Measurements from ENCODE around the gene RBM6.
"Not testable (repeated sequence)": the region's sequence is repeated elsewhere in the genome, so short reads cannot be mapped to it uniquely, and the experiment has no call there.

The RBM6 gene

GRCh38 chr3:49994476-49994875 lies 54.5 kb downstream of the RBM6 start:
- DNase-seq: no peak

- no peak for DNase-seq
These were observed 56.1 kb downstream of the RBM6 start for GRCh38 chr3:49996016-49996415.

DNA sequence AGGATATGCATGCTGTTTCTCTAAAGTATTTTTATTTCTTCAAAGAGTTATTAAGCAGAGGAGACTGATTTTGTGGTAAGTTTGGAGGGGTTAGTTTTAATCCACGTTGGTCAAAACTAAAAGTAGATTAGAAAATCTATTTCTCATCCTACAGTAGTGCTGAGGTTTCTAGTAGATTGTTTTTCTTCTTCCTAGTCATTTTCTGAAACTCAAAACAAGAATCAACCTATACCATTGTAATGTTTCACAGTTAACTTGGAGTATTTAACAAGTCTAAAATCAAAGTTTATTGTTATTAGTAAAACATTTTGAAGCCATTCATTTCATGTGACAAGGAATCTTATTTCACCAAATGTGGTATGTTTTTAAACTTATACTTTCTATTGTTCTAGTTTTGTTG lies 57.9 kb downstream of the RBM6 start:
- DNase-seq: no peak

DNA sequence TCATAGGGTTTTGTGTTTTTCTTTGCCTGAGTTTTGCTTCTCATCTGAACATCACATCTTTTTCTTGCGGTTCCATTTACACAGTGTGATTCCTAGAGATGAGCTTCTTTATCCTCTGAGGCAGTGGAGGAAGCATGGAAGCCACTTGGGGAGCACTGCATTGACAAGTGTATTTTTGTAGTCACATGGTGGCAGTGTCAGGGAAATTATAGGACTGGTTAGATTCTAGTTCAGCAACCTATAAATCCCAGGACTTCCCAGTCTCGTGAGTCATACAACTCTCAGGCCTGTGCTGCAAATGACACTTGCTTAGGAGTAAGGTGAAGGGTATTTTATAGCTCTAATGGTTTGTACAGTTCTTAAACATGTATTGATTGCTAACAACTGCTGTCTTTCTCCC lies 58.4 kb downstream of the RBM6 start:
- DNase-seq: no peak

DNA sequence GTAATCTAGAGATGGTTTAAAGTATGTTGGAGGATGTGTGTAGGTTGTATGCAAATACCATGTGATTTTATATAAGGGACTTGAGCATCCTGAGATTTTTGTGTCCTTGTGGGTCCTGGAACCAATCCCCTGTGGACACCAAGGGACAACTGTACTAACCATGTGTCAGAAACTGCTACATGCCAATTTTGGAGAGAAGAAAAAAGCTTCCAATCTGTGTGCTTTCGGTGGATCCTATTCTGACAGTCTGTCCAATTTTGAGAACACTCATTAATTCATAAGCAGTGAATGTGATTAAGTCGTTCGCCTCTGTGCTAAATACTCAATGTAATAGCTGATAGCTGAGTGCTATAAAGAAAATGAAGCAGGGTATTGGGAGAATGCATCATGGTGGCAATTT lies 61.6 kb downstream of the RBM6 start:
- DNase-seq: no peak

- DNase-seq: no peak
These were observed 63.3 kb downstream of the RBM6 start for GRCh38 chr3:50003216-50003615.

DNA sequence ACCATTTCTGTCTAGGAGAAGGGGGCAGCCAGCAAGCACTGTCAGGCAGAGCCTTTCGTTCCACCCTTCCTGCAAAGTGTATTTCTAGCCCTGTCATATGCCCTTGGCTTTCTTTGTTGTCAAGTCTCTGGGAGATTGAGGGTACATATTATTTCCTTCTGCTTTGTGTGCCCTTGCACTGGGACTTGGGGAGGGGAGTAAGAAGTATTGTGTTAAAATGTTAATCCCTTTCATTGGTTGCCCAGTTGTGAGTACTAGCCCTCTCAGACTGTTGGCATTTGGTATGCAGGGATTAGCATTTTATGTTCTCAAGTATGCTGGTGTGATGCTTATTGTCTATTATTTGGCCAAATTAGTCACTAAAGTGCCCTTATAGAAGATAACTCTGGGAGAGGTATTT lies 63.9 kb downstream of the RBM6 start:
- no peak for DNase-seq

GRCh38 chr3:50008931-50009330 lies 69.0 kb downstream of the RBM6 start:
- no peak for DNase-seq

GRCh38 chr3:50010959-50011358 lies 71.0 kb downstream of the RBM6 start:
- DNase-seq: no peak

DNA sequence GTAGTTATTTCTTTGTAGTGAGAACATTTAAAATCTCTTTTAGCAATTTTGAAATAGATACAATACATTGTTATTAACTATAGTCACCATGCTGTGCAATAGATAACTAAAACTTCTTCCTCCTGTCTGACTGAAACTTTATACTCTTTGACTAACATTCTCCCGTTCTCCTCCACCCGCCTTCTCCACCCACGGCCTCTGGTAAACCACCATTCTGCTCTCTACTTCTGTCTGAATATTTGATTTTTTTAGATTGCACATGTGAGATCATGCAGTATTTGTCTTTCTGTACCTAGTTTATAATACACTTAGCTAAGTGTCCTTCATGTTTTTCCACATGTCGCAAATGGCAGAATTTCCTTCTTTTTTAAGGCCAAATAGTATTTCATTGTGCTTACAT lies 76.0 kb downstream of the RBM6 start:
- no peak for DNase-seq

- DNase-seq: no peak
These were observed 88.4 kb downstream of the RBM6 start for GRCh38 chr3:50028346-50028745.

DNA sequence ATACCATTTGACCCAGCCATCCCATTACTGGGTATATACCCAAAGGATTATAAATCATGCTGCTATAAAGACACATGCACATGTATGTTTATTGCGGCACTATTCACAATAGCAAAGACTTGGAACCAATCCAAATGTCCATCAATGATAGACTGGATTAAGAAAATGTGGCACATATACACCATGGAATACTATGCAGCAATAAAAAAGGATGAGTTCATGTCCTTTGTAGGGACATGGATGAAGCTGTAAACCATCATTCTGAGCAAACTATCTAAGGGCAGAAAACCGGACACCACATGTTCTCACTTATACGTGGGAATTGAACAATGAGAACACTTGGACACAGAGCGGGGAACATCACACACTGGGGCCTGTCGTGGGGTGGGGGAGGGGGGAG lies 91.3 kb downstream of the RBM6 start:
- not testable (repeated sequence) for DNase-seq

GRCh38 chr3:50044976-50045375 lies 105.0 kb downstream of the RBM6 start:
- DNase-seq: no peak

GRCh38 chr3:50047426-50047825 lies 107.5 kb downstream of the RBM6 start:
- DNase-seq: no peak

DNA sequence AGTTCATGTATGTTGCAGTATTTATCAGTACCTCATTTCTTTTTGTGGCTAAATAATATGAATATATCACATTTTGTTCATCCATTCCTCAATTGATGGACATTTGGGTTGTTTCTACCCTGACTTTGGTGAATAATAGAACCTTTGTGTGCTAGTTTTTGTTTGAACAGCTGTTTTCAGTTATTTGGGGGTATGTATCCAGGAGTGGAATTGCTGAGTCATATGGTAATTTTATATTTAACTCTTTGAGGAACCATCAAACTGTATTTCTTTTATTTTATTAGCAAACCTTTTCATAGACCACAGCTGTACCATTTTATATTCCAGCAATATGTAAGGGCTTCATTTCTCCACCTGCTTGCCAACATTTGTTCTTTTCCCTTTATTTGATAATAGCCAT lies 110.4 kb downstream of the RBM6 start:
- DNase-seq: no peak

GRCh38 chr3:50057756-50058155 lies 117.8 kb downstream of the RBM6 start:
- no peak for DNase-seq

- no peak for DNase-seq
These were observed 128.2 kb downstream of the RBM6 start for GRCh38 chr3:50068134-50068533.

DNA sequence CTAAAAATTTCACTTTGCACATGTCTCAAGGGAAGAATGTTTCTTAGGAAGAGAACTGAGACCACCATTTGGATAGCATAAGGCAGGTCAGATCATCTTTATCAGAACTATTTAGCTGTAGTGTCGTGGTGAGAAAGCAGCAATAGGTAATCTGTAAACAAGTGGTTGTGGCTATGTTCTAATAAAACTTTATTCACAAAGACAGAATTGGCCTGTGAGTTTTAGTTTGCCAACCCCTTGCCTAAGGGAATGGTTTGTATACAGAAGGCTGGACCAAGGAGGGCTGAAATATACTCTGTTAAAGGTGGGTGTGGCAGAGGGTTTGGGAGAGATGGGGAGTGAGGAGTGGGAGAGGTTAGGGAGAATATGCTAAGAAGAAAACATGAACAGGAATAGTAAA lies 138.1 kb downstream of the RBM6 start:
- DNase-seq: no peak

DNA sequence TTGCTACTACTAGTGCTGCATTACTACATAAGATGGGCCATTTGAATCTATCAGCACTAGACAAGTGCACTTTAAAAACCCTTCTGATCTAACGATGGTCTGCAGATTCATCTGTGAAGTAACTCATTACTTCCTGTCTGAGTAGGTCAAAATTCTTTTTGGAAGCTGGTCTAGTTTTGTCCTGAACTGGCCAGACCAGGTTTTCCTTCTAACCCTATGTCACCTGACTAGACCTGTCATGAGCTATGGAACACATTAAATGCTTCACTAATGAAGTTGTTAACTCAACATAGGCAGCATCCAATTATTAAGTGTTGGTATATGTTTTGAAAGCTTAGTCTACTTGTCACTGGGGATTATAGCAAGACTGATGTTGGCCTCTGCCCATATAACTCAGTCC lies 138.7 kb downstream of the RBM6 start:
- no peak for DNase-seq

- DNase-seq: not testable (repeated sequence)
These were observed 145.0 kb downstream of the RBM6 start for GRCh38 chr3:50084951-50085350.

- DNase-seq: peak; percentile 89
These were observed 149.0 kb downstream of the RBM6 start, which contains the start of gene RBM5 for GRCh38 chr3:50088725-50089608. Gene RBM5, plus strand, starts transcription at chr3:50088919. Its CDS starts 1,516 bp downstream, at chr3:50090435.

- DNase-seq: no peak
These were observed 149.6 kb downstream of the RBM6 start for GRCh38 chr3:50089609-50089945.

DNA sequence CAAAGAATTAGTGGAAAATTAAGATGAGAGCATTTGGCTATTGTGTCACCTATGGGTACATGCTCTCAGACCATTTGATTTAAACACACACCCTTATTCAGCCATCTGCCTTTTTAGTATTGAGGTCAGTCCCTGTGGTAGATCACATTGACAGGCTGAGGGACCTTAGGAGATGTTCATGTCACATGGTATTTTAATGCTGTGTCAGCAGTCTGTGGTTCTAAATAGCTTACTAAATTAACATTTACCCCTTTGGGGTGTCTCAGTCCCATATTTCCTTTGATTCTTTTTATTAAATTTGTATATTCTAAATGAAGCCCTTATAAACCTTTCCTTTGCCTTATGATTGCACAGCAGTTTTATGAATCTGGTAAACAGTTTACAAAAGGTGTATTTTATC lies 151.0 kb downstream of the RBM6 start:
- no peak for DNase-seq

DNA sequence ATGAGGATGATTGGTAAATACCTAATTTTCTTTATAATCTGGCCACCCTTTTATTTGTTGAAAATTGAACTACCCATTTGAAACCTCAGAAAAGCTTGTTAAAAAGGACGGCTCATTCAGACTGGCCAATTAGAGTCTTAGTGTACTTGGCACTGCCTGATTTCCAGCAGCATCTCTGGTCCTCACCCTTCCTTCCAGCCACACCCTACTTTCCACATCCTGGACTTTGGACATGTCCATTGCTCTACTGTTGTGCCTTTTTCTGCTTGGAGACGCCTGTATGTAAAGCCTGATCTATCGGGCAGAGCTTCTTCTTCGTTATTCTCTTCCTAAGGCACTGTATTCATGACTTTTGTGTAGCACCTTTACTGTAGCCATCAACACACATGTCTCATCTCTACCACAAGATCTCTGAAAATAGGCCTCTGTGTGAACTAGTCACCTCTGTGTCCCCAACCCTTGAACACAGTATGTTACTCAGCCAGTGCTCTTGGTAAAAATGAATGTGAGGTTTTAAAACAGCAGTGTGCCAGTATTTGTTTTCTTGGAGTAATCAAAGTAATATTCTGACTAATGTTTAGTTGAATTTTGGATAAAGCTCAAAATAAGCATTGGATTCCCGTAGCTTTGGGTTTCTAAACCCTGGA lies 155.5 kb downstream of the RBM6 start:
- no peak for DNase-seq

- no peak for DNase-seq
These were observed 160.4 kb downstream of the RBM6 start for GRCh38 chr3:50100386-50100785.
